ENCODE data around the gene HEATR5A.

Gene HEATR5A

GRCh38 chr14:31265701-31266398 is 154.5 kb downstream of the HEATR5A start:
- no peaks in the 10 kb centered on the region for H3K9me2 ChIP-seq (ENCODE audit: low read depth, low read length)
- H4K20me1 ChIP-seq (ENCODE audit: insufficient read depth, low read length) = no peaks in the 10 kb centered on the region

GRCh38 chr14:31263485-31264133 is 156.7 kb downstream of the HEATR5A start:
- H3K36me3 ChIP-seq (ENCODE audit: insufficient read depth, low read length) = no peaks in the 10 kb centered on the region
- H3K27me3 ChIP-seq (ENCODE audit: insufficient read depth, low read length) = no peaks in the 10 kb centered on the region
- H2AFZ ChIP-seq (ENCODE audit: low read length) = no peak overlapping the region
- no peaks in the 10 kb centered on the region for H3K9me2 ChIP-seq (ENCODE audit: low read depth, low read length)
- H3K9me3 ChIP-seq (ENCODE audit: low read length) = no peaks in the 10 kb centered on the region
- no peak overlapping the region for H3K9ac ChIP-seq (ENCODE audit: low read length)
- no peak overlapping the region for H3K4me2 ChIP-seq (ENCODE audit: low read length)
- no peak overlapping the region for H3K4me3 ChIP-seq (ENCODE audit: low read depth, low read length, poor library complexity, severe bottlenecking)
- TF ChIP-seq CTCF (IDR thresholded peaks at IDR 0.05; ENCODE audit: low read length) (no peak), EZH2 (IDR thresholded peaks at IDR 0.05; ENCODE audit: borderline replicate concordance, low read length) (no peak)
- H4K20me1 ChIP-seq (ENCODE audit: insufficient read depth, low read length) = no peaks in the 10 kb centered on the region
- peaks cover 37% of the 10 kb centered on the region for H3K4me1 ChIP-seq (ENCODE audit: insufficient read depth, low read length, severe bottlenecking)
- no peaks in the 10 kb centered on the region for H3F3A ChIP-seq (ENCODE audit: insufficient read depth, low read length)
- H3K79me2 ChIP-seq (ENCODE audit: insufficient read depth, low read length) = no peaks in the 10 kb centered on the region
- H3K27ac ChIP-seq (ENCODE audit: low read depth, low read length, poor library complexity, severe bottlenecking) = peak overlapping the region; percentile 36

More at GRCh38 chr14:31265701-31266398, 154.5 kb downstream of the HEATR5A start:
- no peak overlapping the region for H3K27ac ChIP-seq (ENCODE audit: low read depth, low read length, poor library complexity, severe bottlenecking)
- peaks cover 15% of the 10 kb centered on the region for H3K9me3 ChIP-seq (ENCODE audit: low read length)
- H3K27me3 ChIP-seq (ENCODE audit: insufficient read depth, low read length) = no peaks in the 10 kb centered on the region
- H3K9ac ChIP-seq (ENCODE audit: low read length) = no peak overlapping the region
- no peaks in the 10 kb centered on the region for H3F3A ChIP-seq (ENCODE audit: insufficient read depth, low read length)
- TF ChIP-seq EZH2 (IDR thresholded peaks at IDR 0.05; ENCODE audit: borderline replicate concordance, low read length) = no peak
- no peak for TF ChIP-seq CTCF (IDR thresholded peaks at IDR 0.05; ENCODE audit: low read length)
- H3K79me2 ChIP-seq (ENCODE audit: insufficient read depth, low read length) = no peaks in the 10 kb centered on the region
- H3K4me2 ChIP-seq (ENCODE audit: low read length) = no peak overlapping the region
- H3K36me3 ChIP-seq (ENCODE audit: insufficient read depth, low read length) = no peaks in the 10 kb centered on the region
- no peak overlapping the region for H2AFZ ChIP-seq (ENCODE audit: low read length)
- peaks cover 37% of the 10 kb centered on the region for H3K4me1 ChIP-seq (ENCODE audit: insufficient read depth, low read length, severe bottlenecking)
- H3K4me3 ChIP-seq (ENCODE audit: low read depth, low read length, poor library complexity, severe bottlenecking) = no peak overlapping the region

GRCh38 chr14:31261859-31262731 is 158.3 kb downstream of the HEATR5A start:
- Histone ChIP-seq H3K9ac (ENCODE audit: low read length) (peak overlapping the region; percentile 33; the same call in 1 of the 2 replicates), H4K20me1 (ENCODE audit: insufficient read depth, low read length) (no peaks in the 10 kb centered on the region), H3K4me2 (ENCODE audit: low read length) (peak overlapping the region; percentile 49), H3K27me3 (ENCODE audit: insufficient read depth, low read length) (no peaks in the 10 kb centered on the region), H3K36me3 (ENCODE audit: insufficient read depth, low read length) (no peaks in the 10 kb centered on the region), H3K79me2 (ENCODE audit: insufficient read depth, low read length) (no peaks in the 10 kb centered on the region), H3K4me1 (ENCODE audit: insufficient read depth, low read length, severe bottlenecking) (peaks cover 37% of the 10 kb centered on the region), H3K9me3 (ENCODE audit: low read length) (no peaks in the 10 kb centered on the region), H3K4me3 (ENCODE audit: low read depth, low read length, poor library complexity, severe bottlenecking) (peak overlapping the region; percentile 9), H3K9me2 (ENCODE audit: low read depth, low read length) (no peaks in the 10 kb centered on the region), H3K27ac (ENCODE audit: low read depth, low read length, poor library complexity, severe bottlenecking) (peak overlapping the region; percentile 90), H3F3A (ENCODE audit: insufficient read depth, low read length) (no peaks in the 10 kb centered on the region), H2AFZ (ENCODE audit: low read length) (peak overlapping the region; percentile 99)
- TF ChIP-seq EZH2 (IDR thresholded peaks at IDR 0.05; ENCODE audit: borderline replicate concordance, low read length) = no peak
- no peak for TF ChIP-seq CTCF (IDR thresholded peaks at IDR 0.05; ENCODE audit: low read length)
